Measurements from ENCODE around the gene TSKU.

Gene TSKU

GRCh38 chr11:76793391-76794291, 10.5 kb downstream of the TSKU start:
- no peak overlapping the region for H3K4me3 ChIP-seq (ENCODE audit: low read length)
- no peak for TF ChIP-seq ZNF274 (IDR thresholded peaks at IDR 0.05; ENCODE audit: low read depth, low read length)

DNA sequence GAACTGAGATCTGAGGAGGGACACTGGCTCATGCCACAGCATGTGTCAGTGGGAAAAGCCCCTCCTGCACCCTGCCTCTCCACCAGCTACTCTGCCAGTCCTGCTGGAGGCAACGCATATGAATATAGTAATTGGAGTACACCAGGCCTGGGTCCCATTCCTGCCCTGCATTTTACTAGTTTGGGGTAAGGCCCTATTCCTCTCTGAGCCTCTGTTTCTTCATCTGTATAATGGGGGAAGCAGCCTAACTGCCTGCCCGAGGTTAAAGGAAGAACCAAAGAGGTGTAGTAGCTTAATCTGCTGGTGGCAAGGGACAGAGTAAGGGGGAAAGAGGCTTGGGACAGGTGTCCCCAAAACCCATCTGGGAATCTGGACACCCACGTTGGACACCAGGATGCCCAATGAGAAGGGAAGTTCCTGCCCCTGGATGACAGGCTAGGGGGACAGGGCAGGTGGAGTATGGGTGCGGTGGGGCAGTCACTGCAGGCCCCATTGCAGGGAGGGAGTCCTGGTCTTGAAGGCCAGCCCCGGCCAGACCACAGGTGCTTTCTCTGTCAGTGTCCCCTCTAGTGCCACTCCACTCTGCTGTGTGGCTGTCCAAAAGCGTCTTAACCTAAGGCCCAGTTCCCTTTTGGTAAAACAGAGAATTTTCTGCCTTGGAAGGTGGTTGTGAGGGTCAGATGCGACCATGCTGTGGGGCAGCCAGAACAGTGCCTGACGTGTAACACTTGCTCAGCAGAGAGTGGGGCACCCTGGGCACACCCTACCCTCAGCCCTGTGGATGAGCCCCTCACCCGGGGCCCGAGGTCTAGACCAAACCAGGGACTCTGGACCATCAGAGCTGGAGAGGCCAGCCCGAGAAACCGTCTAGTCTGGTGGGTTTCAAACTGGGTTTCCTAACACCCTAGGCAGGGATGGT, 11.5 kb downstream of the TSKU start:
- no peak overlapping the region for H3K4me3 ChIP-seq (ENCODE audit: low read length)
- no peak for TF ChIP-seq ZNF274 (IDR thresholded peaks at IDR 0.05; ENCODE audit: low read depth, low read length)

DNA sequence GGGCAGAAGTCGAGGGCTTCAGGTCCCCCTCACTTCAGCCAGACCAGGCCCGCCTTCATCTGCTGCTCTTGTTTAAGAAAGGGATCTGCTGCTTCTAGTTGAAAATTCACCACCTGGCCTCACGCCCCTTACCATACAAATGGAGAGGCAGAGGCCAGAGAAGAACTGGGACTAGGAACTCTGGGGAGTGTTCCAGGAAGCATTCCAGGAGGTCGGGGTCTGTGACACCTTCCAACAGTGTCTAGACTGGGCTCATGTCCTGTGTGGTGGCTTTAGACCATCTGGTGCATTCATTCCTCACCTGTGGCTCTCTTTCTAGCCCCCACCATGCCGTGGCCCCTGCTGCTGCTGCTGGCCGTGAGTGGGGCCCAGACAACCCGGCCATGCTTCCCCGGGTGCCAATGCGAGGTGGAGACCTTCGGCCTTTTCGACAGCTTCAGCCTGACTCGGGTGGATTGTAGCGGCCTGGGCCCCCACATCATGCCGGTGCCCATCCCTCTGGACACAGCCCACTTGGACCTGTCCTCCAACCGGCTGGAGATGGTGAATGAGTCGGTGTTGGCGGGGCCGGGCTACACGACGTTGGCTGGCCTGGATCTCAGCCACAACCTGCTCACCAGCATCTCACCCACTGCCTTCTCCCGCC, 12.3 kb downstream of the TSKU start:
- no peak for TF ChIP-seq ZNF274 (IDR thresholded peaks at IDR 0.05; ENCODE audit: low read depth, low read length)
- no peak overlapping the region for H3K4me3 ChIP-seq (ENCODE audit: low read length)

DNA sequence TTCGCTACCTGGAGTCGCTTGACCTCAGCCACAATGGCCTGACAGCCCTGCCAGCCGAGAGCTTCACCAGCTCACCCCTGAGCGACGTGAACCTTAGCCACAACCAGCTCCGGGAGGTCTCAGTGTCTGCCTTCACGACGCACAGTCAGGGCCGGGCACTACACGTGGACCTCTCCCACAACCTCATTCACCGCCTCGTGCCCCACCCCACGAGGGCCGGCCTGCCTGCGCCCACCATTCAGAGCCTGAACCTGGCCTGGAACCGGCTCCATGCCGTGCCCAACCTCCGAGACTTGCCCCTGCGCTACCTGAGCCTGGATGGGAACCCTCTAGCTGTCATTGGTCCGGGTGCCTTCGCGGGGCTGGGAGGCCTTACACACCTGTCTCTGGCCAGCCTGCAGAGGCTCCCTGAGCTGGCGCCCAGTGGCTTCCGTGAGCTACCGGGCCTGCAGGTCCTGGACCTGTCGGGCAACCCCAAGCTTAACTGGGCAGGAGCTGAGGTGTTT, 12.8 kb downstream of the TSKU start:
- TF ChIP-seq ZNF274 (IDR thresholded peaks at IDR 0.05; ENCODE audit: low read depth, low read length): no peak

DNA sequence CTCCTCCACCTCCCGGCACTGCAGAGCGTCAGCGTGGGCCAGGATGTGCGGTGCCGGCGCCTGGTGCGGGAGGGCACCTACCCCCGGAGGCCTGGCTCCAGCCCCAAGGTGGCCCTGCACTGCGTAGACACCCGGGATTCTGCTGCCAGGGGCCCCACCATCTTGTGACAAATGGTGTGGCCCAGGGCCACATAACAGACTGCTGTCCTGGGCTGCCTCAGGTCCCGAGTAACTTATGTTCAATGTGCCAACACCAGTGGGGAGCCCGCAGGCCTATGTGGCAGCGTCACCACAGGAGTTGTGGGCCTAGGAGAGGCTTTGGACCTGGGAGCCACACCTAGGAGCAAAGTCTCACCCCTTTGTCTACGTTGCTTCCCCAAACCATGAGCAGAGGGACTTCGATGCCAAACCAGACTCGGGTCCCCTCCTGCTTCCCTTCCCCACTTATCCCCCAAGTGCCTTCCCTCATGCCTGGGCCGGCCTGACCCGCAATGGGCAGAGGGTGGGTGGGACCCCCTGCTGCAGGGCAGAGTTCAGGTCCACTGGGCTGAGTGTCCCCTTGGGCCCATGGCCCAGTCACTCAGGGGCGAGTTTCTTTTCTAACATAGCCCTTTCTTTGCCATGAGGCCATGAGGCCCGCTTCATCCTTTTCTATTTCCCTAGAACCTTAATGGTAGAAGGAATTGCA, 13.5 kb downstream of the TSKU start:
- TF ChIP-seq ZNF274 (IDR thresholded peaks at IDR 0.05; ENCODE audit: low read depth, low read length): no peak
- no peak overlapping the region for H3K4me3 ChIP-seq (ENCODE audit: low read length)

More for the DNA sequence above, 12.8 kb downstream of the TSKU start:
- H3K4me3 ChIP-seq (ENCODE audit: low read length): no peak overlapping the region

DNA sequence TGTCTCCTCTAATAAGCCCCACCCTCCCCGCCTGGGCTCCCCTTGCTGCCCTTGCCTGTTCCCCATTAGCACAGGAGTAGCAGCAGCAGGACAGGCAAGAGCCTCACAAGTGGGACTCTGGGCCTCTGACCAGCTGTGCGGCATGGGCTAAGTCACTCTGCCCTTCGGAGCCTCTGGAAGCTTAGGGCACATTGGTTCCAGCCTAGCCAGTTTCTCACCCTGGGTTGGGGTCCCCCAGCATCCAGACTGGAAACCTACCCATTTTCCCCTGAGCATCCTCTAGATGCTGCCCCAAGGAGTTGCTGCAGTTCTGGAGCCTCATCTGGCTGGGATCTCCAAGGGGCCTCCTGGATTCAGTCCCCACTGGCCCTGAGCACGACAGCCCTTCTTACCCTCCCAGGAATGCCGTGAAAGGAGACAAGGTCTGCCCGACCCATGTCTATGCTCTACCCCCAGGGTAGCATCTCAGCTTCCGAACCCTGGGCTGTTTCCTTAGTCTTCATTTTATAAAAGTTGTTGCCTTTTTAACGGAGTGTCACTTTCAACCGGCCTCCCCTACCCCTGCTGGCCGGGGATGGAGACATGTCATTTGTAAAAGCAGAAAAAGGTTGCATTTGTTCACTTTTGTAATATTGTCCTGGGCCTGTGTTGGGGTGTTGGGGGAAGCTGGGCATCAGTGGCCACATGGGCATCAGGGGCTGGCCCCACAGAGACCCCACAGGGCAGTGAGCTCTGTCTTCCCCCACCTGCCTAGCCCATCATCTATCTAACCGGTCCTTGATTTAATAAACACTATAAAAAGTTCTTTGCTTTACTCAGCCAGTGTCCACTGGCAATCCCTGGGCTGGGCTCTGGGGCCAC, 14.4 kb downstream of the TSKU start:
- H3K4me3 ChIP-seq (ENCODE audit: low read length): no peak overlapping the region
- TF ChIP-seq ZNF274 (IDR thresholded peaks at IDR 0.05; ENCODE audit: low read depth, low read length): no peak

- no peak for TF ChIP-seq ZNF274 (IDR thresholded peaks at IDR 0.05; ENCODE audit: low read depth, low read length)
- H3K4me3 ChIP-seq (ENCODE audit: low read length): no peak overlapping the region
Observed at GRCh38 chr11:76798202-76798581, 15.0 kb downstream of the TSKU start.

- TF ChIP-seq ZNF274 (IDR thresholded peaks at IDR 0.05; ENCODE audit: low read depth, low read length): no peak
- no peak overlapping the region for H3K4me3 ChIP-seq (ENCODE audit: low read length)
Observed at GRCh38 chr11:76798671-76799065, 15.5 kb downstream of the TSKU start.

- no peak overlapping the region for H3K4me3 ChIP-seq (ENCODE audit: low read length)
- TF ChIP-seq ZNF274 (IDR thresholded peaks at IDR 0.05; ENCODE audit: low read depth, low read length): no peak
Observed at GRCh38 chr11:76799066-76799804, 16.1 kb downstream of the TSKU start.

DNA sequence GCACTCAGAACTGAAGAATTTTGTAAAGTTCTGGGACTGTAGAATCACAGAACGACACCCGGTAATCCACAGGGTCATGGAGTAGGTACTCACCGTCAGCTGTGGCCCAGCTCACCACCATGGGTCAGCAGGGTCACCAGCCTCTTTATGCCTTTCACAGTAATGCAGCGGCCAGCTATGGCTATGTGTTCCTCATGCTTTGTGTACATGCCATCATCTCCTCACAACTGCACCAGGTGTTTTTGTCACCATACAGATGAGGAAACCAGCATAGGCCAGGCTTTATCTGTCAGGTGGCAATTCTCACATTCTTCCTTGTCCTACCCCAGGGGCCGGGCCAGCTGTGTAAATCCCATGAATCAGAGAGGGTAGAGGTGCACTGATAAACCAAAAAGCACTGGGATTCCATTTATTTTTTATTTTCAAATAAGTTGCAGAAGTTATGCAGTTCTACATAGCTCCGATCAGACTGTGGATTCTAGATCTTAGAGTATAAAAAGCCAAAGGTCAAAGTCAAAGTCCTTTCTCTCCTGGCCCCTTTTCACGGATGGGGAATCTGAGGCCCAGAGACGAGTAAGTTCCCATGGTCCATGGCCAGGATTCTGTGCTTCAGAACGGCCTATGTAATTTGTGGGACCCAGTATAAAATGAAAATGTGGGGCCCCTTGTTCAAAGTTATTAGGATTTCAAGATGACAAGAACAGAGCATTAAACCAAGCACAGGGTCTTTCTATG, 17.5 kb downstream of the TSKU start:
- TF ChIP-seq ZNF274 (IDR thresholded peaks at IDR 0.05; ENCODE audit: low read depth, low read length): no peak
- no peak overlapping the region for H3K4me3 ChIP-seq (ENCODE audit: low read length)

- no peak for TF ChIP-seq ZNF274 (IDR thresholded peaks at IDR 0.05; ENCODE audit: low read depth, low read length)
- H3K4me3 ChIP-seq (ENCODE audit: low read length): no peak overlapping the region
Observed at GRCh38 chr11:76801225-76801624, 18.1 kb downstream of the TSKU start.

Data from GM08714 (cell line).